Keratinocyte (primary cell): ENCODE results near the gene LSAMP.

ENCODE experiments used
- CTCF ChIP-seq, 3 experiments: IDR thresholded peaks in 1 of 3; conservative IDR thresholded peaks in 1 of 3; optimal IDR thresholded peaks in 1 of 3; 2 replicates in 2 of 3; 3 replicates in 1 of 3; pipeline versions ENCODE3 to v1.5.1; 2011; ENCODE audit warnings: low read length in 3 of 3, mild to moderate bottlenecking in 3 of 3, moderate library complexity in 2 of 3, control low read depth in 1 of 3, inconsistent platforms in 1 of 3; ENCODE audit not compliant: insufficient read depth in 2 of 3; ENCODE audit errors: extremely low read depth in 1 of 3
- EZH2 ChIP-seq: IDR thresholded peaks from one replicate; pipeline ENCODE4 v1.6.1; 2012; ENCODE audit warnings: inconsistent platforms, mild to moderate bottlenecking, low read length, moderate library complexity

GRCh38 chr3:116230431-116231020 lies 214.8 kb downstream of the LSAMP start:
- TF ChIP-seq CTCF (optimal IDR thresholded peaks at IDR 0.05 in 1 of 3, IDR thresholded peaks at IDR 0.05 in 1 of 3, conservative IDR thresholded peaks at IDR 0.05 in 1 of 3; ENCODE audit: extremely low read depth in 1 of 3, insufficient read depth in 2 of 3, low read length in 3 of 3) (no peak), EZH2 (no peak)
